ENCODE measurements around the gene SPO11.

The SPO11 gene

GRCh38 chr20:57378646-57379262, 49.2 kb downstream of the SPO11 start:
- DNase-seq, result no peak

- no peak for DNase-seq
These were observed 49.7 kb downstream of the SPO11 start for GRCh38 chr20:57379263-57379647.

DNA sequence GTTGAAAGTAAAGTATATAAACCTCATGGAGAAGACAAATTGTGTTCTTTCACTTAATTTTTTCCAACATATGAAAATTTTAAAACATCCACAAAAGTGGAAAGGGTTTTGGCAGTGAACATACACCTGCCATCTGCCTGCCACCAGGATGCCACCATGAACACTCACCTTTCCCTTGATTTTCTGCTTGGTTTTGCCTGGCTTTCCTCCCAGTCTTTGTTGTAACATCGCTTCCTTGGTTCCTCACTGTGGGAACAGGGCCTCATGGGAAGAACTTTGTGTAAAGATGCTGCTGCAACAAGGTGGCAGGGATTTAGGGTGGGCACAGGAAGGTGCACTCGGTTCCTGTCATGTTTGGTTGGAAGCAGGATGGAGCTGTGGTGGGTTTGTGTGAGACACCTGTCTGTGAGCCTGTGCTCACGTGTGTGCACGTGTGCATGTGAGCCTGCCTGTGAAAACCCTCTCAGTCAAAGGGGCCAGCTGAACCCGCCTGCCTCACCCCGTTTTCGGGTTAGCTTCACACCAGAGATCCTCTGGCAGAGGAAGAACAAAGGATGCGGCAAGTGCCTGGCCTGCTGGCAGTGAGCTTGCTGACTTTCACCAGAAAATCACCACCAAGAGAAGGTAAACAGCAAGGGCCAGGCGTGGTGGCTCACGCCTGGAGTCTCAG, 50.6 kb downstream of the SPO11 start:
- no peak for DNase-seq

DNA sequence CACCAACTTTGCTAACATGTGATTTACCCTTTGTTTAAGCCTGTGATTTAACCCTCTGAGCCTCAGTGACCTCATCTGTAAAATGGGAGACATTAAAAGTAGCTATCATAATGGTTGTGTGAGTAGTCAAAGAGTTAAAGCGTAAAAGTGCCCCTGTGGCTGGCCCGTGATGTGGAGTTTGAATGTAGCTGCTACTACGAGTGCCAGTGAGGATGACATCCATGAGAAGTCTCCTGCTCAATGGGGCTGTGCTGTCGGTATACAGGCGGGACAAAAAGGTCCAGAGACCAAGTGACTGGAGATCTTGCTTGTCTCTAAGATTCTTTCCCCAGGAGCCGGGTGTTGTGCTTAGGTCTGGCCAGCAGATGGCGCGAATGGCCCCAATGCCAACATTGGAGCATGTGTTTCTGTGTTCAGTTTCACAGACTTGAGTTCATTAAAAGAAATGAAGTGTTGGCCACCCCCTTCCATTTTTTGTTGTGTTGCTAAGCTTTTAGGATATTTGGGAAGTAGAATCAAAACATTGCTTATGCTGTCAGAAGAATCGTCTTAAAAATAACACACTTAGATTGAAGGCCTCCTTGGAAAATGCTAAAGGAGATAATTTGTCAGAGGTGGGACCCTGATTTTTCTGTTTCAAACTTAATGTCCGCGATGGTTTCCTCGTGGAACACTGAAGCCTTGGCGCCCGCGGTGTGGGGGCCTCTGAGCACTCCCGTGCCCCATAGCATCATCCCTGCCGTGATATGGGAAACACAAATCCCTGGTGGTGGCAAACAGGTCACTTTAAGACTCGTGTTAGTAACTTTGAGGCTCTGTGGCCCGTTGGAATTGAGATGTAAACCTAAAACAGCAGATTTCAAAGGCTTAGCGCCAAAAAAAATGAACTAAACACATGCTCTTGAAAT, 52.2 kb downstream of the SPO11 start:
- DNase-seq, result peak; percentile 82

DNA sequence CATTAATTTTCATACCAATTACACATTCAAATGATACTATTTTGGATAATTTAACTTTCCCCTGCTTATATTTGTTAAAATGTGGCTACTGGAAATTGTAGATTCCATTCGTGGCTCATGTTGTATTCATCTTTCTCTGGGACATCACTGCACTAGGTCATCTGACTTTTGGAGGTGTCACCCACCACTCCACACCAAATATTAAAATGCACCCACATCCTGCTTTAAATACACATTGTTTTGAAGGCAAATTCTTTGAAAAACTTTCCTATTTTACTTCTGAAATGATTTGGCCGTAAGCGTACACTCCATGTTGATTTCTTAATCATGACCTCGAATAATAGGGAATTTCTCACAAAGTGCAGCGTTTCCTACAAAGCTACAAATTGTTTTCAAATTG, 52.9 kb downstream of the SPO11 start:
- no peak for DNase-seq

DNA sequence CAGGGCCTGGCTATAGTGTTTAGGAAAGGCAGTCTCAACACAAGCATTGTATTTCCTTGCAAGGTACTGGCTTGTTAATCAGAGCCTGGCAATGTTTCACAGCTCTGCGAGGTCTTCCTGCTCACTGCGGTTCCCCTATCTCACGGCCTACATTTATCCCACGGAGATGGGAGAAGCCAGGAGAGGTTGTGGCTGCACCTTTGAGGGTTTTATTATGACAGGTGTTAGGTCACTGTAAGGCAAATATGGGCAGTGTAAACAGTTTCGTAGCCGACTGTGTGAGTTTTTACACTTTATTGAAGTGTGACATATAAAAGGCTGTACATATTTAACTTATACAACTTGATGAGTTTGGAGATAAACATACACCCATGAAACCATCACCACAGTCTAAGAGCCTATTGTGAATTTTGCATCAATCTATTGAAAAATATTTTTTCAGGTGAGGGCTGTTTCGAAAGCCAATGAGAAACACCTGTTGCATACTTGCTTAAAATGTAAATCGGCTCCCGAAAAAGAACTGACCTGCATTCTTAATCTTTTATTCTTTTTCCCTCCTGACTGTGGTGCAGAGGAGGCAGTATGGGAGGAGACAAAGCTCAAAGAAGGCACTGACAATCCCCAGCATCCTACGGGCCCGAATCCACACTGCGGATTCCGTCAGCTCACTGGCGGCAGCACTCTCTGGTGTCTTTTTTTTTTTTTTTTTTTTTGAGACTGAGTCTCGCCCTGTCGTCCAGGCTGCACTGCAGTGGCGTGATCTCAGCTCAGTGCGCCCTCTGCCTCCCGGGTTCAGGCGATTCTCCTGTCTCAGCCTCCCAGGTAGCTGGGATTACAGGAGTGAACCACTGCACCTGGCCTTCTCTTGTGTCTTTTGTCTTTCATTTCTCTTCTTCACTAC, 54.1 kb downstream of the SPO11 start:
- DNase-seq, result peak; percentile 84

DNA sequence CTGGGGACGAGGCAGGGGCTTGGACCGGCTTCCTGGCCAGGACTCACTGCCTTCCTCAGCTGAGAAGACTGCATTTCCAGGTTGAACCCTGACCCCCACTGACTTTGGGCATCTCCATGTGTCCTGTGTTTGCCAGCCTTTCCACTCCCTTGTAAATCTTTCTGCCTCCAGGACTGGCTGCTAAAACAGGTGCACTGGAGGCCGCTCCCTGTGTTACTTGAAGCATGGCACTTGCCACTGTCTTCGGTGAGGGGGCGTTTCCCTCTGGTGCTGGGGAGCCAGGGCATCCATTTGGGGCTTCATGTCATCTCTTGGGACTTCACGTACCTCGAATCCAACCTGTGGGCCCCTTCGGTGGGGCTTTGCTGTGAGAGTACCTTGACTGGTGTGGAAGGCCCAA, 54.9 kb downstream of the SPO11 start:
- no peak for DNase-seq

GRCh38 chr20:57384953-57385761, 55.6 kb downstream of the SPO11 start:
- no peak for DNase-seq

DNA sequence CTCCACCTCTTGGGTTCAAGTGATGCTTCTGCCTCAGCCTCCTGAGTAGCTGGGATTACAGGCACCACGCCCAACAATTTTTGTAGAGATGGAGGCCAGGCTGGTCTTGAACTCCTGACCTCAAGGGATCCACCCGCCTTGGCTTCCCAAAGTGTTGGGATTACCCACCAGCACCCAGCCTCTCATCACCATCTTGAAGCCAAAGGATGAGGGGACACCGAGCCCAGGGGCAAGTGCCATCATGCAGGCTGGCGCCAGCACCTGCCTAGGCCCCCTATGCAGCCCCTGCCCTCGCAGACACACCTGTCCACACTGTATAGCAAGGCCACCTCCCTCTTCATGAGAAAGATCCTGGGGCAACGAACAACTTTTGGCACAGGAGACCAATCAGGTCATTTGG, 56.3 kb downstream of the SPO11 start:
- no peak for DNase-seq

- no peak for DNase-seq
These were observed 57.2 kb downstream of the SPO11 start for GRCh38 chr20:57386762-57387161.

DNA sequence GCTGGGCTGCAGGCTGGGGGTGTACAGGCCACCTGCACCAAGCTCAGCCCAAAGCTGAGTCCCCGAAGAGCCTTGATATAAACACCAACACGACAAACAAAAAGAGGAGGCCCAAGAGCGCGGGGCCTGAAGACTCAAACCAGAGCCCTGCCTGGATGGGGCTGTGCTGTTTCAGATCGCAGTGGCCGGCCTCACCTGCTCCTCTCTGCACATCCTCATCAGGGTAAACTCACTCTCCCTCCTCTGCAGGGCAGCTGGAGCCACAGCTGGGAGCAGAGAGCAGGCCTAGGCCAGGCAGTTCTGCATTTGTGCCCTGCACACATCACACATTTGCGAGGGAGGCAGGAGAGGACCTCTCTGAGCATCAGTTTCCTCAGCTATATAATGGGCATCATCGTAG, 57.9 kb downstream of the SPO11 start:
- no peak for DNase-seq

GRCh38 chr20:57387945-57388371, 58.4 kb downstream of the SPO11 start:
- DNase-seq, result no peak

DNA sequence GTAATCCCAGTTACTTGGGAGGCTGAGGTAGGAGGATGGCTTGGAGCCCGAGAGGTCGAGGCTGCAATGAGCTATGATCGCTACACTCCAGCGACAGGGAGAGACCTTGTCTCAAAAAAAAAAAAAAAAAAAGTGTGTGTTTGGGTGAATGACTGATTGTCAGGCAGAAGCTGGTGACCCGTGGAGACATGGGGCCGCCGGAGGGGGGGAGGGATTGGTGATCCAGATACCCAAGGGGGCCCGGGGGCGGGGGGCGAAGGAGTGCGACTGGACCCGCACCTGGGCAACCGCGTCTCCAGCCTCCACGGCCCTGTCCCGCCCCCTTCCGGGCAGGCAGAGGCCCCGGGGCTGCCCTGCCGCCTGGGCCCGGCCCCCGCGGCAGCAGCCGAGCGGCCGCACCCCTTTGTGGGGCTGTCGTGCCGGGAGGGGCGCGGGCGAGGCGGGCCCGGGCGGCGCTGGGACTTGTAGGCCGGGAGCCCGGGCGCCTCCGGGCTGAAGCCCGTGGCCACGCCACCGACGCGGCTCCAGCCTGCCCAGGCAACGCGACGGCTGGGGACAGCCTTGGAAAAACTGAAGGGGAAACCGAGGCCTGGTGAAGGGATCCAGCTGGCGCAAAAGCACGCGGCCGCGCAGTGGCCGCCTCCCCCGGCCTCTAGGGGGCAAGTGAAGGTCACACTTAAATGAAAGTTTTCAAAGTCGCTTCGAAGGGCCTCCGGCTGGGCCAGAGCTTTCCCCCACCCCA, 59.5 kb downstream of the SPO11 start:
- DNase-seq, result peak; percentile 95

DNA sequence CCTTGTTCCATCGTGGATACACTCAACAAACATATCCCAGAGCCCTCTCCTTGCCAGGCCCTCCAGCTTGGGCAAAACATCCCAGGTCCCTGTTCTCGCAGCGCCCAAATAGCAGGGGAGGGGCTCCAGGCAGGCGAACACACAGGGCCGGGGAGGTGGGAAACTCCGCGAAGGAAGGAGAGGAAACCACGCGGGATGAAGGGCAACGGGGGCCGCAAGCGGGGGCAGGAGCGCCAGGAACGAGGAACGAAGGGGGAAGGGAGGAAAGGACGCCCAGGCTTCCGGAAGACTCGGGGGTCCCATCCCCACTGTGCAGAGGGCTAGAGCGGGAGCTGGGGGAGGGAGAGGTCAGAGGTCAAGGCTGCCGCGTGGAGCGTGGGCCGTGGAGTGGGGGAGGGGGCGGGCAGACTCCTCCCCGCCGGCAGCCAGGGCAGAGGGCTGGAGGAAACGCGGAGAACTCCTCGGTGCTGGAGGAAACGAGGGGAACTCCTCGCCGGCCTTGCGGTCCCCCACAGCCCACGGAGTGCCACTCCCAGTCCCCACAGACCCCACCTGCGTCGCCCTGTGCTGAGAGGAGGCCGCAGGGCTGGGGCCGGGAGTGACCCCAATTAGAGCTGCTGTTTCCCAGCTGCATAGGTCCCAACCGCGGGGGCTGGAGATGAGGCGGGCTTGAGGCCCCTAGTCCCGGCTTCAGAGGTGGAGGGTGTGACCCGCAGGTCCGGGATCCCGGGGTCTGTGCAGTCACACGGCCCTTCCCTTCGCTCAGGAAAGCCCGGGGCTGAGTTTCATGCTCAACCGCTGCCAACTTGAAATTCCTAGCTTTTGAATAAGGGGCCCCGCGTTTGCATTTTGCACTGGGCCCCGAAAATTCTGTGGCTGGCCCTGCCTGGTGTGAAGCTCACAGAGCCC, 60.3 kb downstream of the SPO11 start:
- peak; percentile 77 for DNase-seq

GRCh38 chr20:57390604-57391438, 61.2 kb downstream of the SPO11 start, which contains the start of gene RBM38:
TSS of gene RBM38 (plus strand) at chr20:57391396. CDS start at chr20:57391582, 186 bp downstream.
- peak; percentile 88 for DNase-seq

GRCh38 chr20:57391439-57392301, 62.1 kb downstream of the SPO11 start:
- DNase-seq, result peak; percentile 59

- DNase-seq, result peak; percentile 31
These were observed 63.1 kb downstream of the SPO11 start for GRCh38 chr20:57392512-57393271.

Measured in DMS53 (cell line).